ENCODE data around the gene FAM240A. TPM values are rescaled to one million over a fixed set of nuclear protein-coding genes. Genes with fewer than 3 reads are reported as not detected.
"Not testable (repeated sequence)": the region's sequence is repeated elsewhere in the genome, so short reads cannot be mapped to it uniquely, and the experiment has no call there.

Gene FAM240A
- total RNA-seq, result not detected in 2 replicates

DNA sequence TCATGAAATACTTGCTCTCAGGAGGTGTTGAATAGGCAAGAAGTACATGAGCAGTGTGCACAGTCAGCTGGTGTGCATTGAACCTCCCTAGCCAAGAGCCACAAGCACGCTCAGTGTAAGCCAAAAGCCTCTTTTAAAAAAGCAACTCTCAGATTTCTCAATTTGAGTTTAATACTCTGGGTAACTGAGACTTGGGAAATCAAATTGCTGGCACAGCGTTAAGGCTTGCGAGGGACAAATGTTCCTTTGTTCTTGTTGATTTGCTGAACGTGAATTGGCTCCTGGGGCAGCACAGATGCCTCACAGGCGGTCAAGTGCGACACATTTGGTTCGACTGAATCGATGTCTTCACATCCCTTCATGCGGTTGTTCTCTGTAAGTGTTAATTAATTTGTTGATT lies at the start of gene FAM240A:
Gene FAM240A, plus strand, starts transcription at position 202 of the 400 bp plus-strand sequence. Its CDS starts 159 bp downstream, at position 361.
- no peak for DNase-seq (ENCODE audit: low read depth, low spot score)

DNA sequence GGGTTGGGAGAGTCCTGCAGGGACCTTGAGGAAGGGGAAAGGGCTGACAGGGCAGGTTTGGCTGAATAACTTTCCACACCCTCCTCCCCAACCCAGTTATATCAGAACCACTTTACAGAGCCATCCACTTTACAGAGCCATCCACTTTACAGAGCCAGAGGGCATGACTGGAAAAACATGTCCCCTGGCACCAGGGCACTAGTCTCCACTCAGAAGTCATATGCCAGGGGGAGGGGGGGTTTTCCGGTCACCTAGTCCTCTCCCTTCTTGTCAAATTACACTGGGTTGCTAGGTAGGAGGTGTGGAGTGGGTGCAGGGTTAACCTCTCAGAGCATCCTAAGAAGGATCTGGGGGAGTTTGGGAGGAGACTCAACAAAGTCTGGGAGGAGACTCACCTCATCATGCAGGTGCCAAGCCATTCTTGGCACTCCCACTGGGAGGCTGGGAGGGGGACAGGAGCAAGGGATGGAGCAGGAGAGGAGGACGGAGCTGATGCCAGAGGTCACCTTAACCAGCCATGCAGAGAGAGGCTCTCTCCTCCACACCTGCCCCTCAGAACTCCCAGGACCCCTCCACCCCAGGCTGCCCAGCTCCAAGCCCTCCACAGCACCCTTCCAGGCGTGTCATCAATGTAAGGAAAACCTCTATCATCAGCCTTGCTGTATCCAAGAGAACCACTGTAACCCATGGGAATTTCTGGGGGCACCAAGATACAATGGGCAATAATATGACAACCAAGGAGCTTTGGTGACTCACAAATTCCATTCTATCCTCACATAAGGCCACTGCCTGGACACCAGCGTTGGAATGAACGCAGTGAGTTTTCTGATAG lies 47.9 kb upstream of the FAM240A start:
- DNase-seq (ENCODE audit: low read depth, low spot score), result no peak

DNA sequence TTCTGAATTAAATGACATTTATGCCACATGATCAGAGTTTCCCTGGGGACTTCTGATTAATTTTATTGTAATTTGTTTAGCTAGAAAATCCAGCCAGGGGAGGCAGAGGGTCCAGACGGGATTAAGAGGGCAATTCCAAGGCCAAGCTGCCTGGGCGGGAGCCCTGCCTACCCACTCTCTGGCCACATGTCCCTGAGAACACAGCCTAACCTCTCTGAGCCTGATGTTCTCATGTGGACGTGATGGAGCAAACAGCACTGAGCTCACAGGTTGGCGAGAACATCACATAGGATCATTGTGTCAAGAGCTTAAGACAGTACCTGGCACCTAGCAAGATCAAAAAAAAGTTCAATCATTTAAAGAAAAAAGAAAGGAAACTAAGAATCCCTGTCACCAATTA lies 47.2 kb upstream of the FAM240A start:
- DNase-seq (ENCODE audit: low read depth, low spot score), result no peak

DNA sequence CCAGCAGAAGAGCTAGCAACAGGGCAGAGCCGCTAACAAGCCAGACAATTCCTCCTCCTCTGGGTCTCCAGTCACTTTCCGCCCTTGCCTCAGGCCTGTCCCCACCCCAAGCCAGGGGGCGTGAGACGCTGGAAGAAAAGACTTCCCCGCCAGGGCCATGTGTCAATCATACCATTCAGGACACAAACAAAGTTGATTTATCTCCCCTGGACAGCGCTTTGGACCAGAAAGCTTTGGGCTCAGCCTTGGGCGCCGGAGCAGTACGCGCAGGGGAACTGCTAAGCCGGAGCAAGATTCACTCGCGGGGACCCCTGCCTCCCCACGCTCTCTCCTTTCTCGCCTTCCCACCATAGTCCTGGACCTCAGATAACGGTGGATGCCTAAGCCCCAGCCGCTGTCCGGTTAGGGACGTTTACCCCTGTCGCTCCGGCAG lies 46.7 kb upstream of the FAM240A start:
- no peak for DNase-seq (ENCODE audit: low read depth, low spot score)

DNA sequence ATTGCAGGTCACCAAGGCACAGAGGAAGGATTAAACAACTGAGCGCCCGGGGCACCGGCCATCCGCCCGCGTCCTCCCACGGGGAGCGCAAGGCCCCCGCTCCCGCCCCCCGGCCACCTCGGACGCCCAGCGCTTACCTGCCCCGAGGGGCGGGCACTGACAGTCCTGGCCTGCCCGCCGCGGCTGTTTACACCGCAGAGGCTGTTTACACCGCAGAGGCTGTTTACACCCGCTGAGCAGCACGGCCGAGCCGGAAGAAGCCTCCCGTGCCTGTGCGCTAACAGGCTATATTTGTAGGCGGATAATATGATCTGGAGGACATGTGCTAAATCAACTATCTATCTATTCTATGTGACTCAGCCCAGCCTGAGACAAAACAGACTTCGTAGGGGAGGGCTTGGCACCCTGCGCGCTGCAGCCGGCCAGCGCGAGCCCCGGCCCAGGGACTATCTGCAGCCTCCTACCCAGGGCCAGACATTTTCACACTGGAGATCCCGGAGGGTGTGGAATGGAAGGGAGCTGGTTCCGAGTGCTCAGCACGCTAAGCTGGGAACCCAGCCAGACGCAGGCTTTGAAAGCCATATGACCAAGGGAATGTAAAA lies 46.2 kb upstream of the FAM240A start, which contains the start of gene LRRC2:
Gene LRRC2, minus strand, starts transcription at position 263 of the 602 bp plus-strand sequence. CDS start 14,711 bp downstream, outside the sequence.
- no peak for DNase-seq (ENCODE audit: low read depth, low spot score)

DNA sequence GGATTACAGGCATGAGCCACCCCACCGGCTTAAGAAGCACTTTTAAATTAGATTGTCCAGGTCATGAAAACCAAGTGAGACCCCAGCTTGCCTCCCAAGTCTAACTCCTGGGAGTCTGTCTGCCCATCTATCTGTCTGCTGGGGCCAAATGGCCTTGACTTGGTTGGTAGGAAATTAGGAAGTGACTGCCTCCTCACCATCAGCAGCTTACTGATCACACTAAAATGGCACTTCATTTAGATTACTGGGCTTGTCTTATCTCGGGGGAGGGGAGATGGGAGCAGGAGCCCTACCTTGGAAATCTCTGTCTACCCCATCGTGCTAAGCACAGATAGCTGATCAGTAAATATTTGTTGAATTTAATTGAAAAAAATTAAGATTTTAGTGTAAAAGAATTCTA lies 40.6 kb upstream of the FAM240A start:
- DNase-seq (ENCODE audit: low read depth, low spot score), result no peak

DNA sequence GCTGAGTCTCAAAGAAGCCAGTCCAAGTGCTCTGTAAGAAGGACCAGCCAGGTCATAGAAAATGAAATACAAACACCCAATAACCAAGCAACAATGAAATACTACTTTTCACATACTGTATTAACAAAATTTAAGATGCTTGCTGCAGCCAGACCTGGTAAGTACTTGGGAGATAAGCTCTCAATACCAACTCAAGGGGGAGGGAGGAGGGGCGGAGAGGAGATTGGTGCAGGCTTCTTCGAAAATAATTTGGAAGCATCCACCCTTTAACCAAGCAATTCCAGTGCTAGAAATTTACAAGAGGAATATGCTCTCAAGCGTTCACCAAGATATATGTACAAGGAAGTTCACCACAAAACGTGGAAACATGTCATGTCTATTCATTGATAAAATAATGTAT lies 38.6 kb upstream of the FAM240A start:
- no peak for DNase-seq (ENCODE audit: low read depth, low spot score)

DNA sequence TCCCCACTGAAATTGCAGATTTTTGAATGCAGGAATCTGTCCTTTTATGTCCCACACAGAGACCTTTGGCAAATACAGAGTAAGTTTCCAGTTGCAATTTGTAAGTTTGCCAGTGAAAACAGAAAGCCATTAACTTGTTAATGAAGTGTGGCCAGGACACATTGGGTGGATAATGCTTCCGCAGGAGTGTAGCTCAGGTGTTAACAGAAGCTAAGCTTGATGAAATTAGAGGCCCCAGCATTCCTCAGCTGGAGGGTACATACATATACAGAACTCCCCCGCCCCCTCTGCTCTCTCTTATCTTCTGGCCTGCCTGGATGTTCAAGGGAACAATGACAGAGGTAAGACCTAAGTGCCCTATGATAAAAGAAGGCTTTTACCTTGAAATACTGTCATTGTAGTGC lies 38.1 kb upstream of the FAM240A start:
- no peak for DNase-seq (ENCODE audit: low read depth, low spot score)

DNA sequence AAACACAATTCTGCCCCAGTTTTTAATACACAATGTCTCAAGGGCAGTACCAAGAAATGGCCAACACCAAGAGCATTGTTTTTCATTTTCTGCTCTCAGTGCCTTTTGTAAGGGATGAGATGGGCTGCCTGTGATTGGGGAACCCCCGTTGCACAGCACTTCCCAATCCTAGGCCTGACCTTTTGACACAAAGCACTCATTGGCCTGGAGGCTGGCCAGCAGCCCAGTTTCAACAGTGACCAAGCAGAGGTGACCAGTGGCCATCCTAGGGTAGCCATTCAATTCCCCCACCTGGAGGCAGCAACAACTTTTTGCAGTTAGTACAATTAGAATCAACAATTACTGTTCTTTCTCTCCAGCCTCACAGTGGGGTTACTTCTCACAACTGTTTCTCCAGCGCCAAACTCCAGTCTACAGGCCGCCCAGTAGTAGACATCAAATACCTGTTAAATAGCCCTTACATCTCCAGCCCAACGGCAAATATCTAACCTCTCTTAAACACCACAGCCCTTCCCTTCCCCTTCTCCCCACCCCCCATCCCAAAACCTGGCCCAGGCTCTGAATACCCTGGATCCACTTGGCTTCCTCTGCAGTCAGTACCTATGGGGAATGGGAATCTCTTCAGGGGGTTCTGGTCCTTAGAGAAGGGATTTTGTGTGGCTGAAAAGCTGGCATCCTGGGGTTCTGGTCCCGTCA lies 37.3 kb upstream of the FAM240A start:
- DNase-seq (ENCODE audit: low read depth, low spot score), result no peak

DNA sequence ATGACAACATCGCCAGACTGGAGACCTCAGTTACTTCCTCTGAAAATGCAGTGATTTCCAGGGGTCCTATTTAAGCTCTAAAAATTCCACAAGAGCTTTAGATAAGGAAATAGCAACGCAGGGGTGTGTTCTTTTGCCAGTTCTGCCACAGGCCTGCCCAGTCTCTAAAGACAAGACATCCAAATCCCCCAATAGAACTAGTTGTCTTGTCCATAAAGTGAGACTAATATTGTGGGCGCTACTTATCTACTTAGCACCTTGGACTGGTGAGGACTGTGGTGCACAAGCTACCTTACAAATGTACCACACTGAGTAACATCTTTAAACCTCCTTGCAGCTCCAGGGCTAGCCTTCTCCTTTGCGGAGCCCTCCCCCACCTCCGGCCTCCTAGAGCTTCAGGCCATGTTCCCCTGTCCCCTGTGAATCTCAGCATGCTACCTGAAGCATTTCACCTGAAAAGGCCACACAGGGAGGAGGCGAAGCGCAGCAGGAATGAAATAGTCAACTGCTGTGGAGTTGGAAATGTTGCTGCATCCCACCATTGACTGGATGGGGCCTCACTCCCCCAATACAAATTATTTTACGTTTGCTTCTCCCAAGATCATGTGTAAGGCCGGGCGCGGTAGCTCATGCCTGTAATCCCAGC lies 36.6 kb upstream of the FAM240A start:
- DNase-seq (ENCODE audit: low read depth, low spot score), result no peak

DNA sequence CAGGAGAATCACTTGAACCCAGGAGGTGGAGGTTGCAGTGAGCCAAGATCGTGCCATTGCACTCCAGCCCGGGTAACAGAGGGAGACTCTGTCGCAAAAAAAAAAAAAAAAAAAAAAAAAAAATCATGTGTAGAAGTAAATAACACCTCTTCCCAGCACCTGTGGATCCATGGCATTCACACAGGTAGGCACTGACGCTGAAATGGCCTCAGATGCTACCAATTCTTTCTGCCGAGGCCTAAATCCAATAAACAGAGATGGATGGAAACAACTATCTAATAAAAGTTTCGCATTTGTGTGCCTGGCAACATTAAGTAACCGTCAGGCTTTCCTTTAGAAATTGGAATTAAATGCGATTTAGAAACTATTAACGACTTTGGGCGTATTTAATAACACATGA lies 35.9 kb upstream of the FAM240A start:
- DNase-seq (ENCODE audit: low read depth, low spot score), result no peak

DNA sequence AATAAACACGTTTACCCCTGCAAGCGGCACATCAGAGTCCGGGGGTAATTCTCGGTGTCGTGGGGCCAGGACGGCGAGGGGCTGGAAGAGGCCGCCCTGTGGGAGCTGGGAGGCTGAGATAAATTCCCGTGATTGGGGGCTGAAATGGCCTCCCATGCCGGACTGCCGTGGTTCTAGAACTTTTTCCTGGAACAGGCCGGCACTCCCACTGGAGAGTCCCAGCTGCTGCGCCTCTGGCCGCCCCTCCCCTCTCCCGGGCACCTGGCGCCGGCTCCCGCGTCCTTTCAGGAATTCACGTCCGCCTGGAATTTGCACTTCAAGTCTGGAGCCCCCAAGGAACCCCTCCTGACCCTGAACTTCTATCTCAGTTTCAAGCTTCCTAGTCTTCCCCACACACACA lies 35.4 kb upstream of the FAM240A start:
- DNase-seq (ENCODE audit: low read depth, low spot score), result no peak

DNA sequence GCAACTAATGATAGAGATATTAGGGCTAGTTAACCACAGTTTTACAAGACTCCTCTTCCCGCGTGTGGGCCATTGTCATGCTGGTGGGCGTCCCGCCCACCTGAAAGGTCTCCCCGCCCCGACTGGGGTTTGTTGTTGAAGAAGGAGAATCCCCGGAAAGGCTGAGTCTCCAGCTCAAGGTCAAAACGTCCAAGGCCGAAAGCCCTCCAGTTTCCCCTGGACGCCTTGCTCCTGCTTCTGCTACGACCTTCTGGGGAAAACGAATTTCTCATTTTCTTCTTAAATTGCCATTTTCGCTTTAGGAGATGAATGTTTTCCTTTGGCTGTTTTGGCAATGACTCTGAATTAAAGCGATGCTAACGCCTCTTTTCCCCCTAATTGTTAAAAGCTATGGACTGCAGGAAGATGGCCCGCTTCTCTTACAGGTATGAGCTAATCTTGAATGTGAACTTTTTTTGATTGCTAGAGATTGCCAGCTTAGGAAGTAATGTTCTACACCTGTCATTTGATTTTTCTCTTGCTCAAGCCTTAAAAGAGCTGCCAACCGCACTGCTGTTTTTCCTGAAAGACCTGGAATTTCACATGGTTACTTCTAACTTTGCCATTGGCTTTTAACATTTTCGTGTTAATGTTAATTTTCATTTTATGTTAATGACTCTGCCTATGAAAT lies 34.6 kb upstream of the FAM240A start:
- not testable (repeated sequence) for DNase-seq (ENCODE audit: low read depth, low spot score)

DNA sequence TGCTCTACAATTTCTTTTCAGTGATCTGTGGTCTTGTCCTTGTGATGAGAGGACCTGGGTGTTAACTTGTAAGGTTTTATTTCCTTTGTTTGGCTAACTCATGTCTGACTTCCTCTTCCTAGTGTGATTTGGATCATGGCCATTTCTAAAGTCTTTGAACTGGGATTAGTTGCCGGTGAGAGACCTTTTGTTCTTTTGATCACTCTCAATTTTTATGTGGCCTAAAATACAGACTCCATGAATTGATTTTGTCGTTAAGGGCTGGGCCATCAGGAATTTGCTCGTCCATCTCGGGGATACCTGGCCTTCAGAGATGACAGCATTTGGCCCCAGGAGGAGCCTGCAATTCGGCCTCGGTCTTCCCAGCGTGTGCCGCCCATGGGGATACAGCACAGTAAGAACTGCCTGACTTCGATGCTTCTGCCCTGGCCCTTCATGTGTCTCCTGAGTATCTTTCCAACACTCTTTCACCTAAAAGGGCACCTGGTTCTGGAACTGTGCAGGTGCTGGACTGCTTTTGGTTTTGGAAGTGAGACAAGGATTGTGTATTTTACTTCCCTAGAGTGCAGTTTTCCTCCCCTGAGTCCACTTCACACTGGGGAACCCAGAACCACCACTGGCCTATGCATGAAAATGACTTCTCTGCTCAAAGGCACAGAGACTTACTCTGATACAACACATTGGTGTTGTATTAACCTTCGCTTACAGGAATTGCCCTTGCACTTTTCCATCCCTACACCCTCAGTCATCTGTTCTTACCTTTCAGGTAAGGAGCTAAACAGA lies 33.2 kb upstream of the FAM240A start:
- DNase-seq (ENCODE audit: low read depth, low spot score), result no peak

DNA sequence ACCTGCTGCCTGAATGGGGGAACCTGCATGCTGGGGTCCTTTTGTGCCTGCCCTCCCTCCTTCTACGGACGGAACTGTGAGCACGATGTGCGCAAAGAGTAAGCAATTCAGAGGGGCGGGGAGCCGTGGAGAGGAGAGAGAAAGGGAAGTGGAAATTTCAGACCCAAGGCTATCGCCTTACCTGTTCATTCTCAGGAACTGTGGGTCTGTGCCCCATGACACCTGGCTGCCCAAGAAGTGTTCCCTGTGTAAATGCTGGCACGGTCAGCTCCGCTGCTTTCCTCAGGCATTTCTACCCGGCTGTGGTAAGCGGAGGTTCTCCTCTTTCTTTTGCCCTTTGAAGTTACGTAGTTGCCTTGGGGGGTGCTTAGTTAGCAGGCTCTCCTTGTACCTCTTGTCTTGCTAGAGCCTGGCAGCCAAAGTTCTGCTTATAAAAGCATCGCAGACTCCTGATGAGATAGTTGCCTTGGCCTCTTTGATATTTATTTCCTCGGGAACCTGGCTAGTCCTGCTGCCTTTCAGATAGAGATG lies 32.5 kb upstream of the FAM240A start:
- no peak for DNase-seq (ENCODE audit: low read depth, low spot score)

DNA sequence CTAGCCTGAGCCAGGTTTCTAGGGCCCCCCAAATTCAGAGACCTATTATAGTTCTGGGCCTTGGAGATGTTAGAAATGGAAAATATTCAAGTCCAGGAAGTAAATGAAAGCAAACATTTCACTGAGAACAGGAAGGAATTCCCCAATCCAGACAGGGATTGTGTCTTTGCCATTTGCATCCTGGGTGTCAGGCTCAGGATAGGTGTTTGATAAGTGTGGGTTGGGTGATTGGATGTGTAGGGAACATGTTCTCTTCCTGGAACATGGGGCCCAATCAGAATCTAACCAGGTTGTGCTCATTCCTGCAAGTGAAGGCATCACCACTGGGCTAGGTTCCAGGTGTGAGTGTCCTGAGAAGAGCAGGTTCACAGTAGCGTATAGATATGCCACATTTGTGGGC lies 31.6 kb upstream of the FAM240A start:
- DNase-seq (ENCODE audit: low read depth, low spot score), result no peak

DNA sequence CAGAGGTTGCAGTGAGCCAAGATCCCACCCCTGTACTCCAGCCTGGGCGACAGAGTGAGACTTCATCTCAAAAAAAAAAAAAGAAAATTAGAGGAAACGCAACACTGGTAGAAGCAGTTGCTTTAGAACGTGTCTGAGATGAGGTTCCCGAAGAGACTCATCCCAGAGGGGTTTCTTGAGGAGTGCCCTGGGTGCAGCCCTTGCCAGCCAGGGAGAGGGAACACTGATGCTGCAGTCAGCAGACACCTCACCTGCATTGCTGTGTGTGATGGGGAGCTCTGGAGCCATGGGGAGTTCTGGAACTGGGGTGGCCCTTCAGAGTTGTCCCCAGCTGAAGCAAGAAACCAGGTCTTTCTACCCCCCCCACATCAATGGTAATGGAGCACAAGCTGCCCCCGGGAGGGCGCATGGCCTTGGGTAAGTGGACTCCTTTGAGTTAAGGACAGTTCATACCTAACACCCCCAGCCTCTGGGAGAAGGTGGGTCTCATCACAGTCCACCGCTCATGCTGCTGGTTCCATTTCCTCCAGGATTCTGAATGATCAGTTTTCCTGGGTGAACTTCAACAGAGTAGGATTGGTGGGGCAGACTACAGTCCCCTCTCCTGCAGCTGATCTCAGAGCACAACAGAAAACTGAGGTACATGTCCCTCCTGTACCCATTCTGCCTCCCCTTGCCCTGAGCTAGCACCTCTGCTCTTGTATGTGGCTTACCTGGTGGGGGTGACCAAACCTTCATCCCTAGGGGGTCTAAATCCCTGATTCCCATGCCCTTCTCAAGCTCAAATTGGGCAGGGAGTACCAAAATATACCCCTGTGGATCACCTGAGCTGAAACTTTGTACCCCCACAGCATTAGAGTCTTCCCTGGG lies 27.5 kb upstream of the FAM240A start:
- no peak for DNase-seq (ENCODE audit: low read depth, low spot score)

DNA sequence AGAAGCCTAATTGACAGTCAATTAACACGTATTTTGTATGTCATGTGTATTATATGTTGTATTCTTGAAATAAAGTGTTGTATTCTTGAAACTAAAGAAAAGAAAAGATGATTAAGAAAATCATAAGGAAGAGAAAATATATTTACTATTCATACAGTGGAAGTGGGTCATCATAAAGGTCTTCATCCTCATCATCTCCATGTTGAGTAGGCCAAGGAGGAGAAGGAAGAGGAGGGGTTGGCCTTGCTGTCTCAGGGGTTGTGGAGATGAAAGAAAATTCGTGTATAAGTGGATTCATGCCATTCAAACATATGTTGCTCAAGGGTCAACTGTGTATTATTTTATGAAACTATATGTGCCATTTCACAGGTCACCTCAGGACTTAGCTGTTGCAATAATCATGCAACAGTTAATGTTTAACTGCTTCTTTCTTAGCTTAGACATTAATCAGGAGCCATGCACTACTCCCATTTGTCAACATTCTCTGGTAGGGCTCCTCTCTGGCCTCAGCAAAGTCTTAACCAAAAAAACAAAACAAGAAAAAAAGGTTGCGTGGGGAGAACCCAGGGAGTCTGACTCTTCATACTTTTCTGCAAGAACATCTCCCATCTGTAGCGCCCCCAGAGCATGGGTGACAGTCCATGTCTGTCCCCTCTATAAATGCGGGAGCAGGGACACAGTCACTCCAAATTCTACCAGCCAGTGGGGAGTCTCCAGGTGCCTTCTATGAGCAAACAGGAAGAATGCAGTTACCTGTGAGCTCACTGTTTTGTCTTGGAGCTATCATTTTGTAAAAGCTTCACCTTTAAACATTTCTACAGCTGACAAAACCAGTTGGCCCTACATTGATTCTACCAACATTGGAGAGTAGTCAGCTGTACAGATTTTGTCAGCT lies 26.3 kb upstream of the FAM240A start:
- DNase-seq (ENCODE audit: low read depth, low spot score), result no peak

Measured in pulmonary artery endothelial cell (primary cell).